ENCODE results near the gene A4GALT.
A peak's percentile ranks its signal among the peaks of the same experiment; 100 is the strongest.
"Not testable (repeated sequence)": the region's sequence is repeated elsewhere in the genome, so short reads cannot be mapped to it uniquely, and the experiment has no call there.

The A4GALT gene

GRCh38 chr22:42682113-42682851, 38.4 kb downstream of the A4GALT start:
- DNase-seq (ENCODE audit: low spot score), result no peak

GRCh38 chr22:42680648-42681047, 40.0 kb downstream of the A4GALT start:
- no peak for DNase-seq (ENCODE audit: low spot score)

DNA sequence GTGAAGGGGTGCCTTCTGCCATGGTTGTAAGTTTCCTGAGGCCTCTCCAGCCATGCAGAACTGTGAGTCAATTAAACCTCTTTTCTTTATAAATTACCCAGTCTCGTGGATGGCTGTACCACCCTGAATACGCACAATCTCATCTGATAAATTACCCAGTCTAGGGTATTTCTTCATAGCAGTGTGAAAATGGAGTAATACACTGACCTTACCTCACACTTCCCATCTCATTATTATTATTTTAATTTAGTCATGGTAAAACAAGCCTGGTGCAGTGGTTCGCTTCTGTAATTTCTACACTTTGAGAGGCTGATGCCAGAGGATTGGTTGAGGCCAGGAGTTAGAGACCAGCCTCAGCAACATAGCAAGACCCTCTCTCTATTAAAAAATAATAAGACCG, 41.0 kb downstream of the A4GALT start:
- no peak for DNase-seq (ENCODE audit: low spot score)

DNA sequence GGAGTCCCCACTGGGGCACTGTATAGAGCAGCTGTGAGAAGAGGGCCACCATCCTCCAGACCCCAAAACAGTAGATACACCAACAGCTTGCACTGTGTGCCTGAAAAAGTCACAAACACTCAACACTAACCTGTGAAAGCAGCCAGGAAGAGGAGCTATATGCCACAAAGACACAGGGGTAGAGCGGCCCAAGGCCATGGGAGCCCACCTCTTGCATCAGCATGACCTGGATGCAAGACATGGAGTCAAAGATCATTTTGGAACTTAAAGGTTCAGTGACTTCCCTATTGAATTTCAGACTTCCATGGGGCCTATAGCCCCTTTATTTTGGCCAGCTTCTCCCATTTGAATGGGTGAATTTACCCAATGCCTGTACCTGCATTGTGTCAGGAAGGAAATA, 41.8 kb downstream of the A4GALT start:
- DNase-seq (ENCODE audit: low spot score), result no peak

GRCh38 chr22:42677936-42678335, 42.7 kb downstream of the A4GALT start:
- DNase-seq (ENCODE audit: low spot score), result not testable (repeated sequence)

DNA sequence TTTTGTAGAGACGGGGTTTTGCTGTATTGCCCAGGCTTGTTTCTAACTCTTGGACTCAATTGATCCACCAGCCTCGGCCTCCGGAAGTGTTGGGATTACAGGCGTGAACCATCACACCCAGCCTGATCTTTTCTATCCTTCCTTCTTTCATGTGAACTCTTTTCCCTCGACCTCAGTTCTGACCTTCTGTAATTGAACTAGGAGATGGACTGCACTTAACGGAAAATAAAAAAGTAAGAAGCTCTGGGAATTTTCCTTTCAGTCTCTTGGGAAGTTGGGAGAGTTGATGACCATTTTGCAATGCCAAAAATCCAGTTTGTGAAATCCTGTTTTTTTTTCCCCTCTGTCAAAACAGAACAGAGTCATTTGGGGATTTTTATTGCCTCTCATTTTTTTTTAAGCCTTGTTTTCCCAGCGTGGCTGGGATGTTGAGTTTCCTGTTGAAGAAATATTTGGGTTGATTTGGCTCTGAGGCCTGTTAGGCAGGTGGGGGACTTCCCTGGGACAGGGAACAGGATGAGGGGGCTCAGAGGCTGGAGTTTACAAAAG, 44.5 kb downstream of the A4GALT start:
- no peak for DNase-seq (ENCODE audit: low spot score)

DNA sequence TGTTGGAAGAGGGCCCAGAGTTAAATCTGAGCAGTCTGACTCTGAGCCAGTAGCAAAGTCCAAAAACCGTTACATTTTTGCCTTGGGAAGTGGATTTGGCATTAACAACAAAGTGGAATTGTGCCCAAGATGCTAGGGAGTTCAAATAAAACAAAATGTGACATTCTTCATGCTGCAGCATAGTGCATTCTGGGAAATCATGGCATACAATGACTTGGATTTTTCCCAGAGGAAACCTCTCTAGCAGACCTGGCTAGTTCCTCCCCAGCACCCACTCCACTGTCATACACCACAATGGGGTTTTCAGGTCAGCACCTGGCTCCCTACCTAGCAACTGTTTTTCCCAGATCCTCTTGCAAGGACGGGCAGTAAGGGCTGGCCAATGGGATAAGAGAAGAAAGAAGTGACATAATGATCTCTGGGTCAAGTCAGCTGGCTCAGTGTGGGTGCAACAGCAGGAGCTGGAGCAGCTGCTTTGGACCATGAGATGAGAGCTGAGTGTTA, 46.7 kb downstream of the A4GALT start:
- DNase-seq (ENCODE audit: low spot score), result no peak

DNA sequence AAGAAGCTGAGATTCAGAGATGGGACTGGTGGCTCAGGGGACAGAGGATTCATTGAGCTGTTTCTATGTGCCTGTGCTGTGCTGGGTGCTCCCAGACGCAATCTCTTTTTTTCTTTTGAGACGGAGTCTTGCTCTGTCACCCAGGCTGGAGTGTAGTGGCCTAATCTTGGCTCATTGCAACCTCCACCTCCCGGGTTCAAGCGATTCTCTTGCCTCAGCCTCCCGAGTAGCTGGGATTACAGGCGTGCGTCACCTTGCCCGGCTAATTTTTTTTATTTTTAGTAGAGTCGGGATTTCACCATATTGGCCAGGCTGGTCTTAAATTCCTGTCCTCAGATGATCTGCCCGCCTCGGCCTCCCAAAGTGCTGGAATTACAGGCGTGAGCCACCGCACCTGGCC, 47.6 kb downstream of the A4GALT start:
- not testable (repeated sequence) for DNase-seq (ENCODE audit: low spot score)

- DNase-seq (ENCODE audit: low spot score), result no peak
These were observed 49.6 kb downstream of the A4GALT start for GRCh38 chr22:42670921-42671709.

- no peak for DNase-seq (ENCODE audit: low spot score)
These were observed 50.6 kb downstream of the A4GALT start for GRCh38 chr22:42670046-42670445.

DNA sequence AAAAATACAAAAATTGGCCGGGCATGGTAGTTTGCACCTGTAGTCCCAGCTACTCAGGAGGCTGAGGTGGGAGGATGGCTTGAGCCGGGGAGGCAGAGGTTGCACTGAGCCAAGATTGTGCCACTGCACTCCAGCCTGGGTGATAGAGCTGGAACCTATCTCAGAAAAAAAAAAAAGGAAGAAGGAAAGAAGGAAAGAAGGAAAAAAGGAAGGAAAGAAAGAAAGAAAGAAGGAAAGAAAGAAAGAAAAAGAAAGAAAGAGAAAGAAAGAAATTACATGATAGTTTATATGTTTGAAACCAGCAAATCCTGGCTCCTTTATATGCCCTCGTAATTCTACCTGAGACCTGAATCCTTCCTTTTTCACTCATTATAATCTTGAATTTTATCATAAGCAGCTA, 54.3 kb downstream of the A4GALT start:
- not testable (repeated sequence) for DNase-seq (ENCODE audit: low spot score)

GRCh38 chr22:42664976-42665831, 55.5 kb downstream of the A4GALT start:
- DNase-seq (ENCODE audit: low spot score), result no peak

DNA sequence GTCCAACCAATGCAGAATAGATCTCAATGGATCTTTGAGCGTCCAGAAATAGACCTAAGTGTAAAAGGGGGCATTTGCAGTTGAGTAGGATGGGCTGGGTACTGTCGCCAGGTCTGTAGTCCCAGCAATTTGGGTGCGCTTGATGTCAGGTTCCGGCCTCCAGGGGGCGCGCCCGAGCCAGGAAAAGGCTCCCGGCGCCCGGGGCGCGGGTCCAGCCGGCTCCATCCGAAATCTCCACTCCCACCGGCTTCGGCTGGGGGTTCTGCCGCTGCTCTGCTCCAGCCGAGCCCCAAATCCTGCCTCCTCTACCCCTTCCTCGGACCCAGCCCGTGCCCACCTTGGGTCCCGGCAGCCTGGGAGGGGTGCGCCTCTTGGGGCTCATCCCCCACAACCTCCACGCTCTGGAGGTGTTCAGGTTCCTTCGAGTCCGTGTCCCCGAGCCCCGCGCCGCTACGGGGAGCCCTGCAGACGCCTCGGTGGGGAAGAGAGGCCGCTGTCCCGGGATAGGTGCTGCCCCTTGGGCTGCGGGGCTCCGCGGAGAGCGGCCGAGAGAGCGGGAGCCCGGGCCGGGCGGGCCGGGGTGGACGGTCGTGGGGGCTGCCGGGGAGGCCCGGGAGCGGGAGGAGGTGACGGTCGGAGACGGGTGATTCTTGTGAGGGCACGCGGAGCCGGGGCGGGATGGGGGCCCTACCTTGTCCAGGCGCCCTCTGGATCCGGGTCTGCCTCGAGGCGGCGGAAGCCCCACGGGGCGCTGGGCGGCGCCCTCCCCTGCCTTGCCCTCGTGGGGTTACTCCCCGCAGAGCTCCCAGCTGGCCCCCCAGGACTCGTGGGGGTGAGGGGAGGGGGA, 58.5 kb downstream of the A4GALT start:
- DNase-seq (ENCODE audit: low spot score), result peak; percentile 78

DNA sequence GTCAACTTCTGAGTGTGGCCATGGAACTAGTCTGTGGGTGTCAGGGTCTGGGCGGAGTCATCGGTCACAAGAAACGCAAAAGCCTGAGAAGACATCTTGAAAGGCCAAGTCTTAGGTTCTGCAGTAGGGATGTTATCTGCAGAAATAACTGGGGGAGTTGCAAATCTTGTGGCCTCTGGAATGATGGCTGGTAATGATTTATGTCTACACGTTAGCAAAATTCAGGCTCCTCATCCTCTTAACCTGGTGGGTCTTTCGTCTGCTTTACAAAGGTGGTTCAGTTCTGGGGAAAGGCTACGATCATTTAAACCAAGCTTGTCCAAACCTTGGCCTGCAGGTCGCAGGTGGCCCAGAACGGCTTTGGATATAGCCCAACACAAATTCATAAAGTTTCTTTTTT, 64.1 kb downstream of the A4GALT start:
- DNase-seq (ENCODE audit: low spot score), result no peak

- DNase-seq (ENCODE audit: low spot score), result no peak
These were observed 65.0 kb downstream of the A4GALT start for GRCh38 chr22:42655693-42656092.

- no peak for DNase-seq (ENCODE audit: low spot score)
These were observed 66.1 kb downstream of the A4GALT start for GRCh38 chr22:42654436-42655073.

GRCh38 chr22:42653999-42654398, 66.7 kb downstream of the A4GALT start:
- DNase-seq (ENCODE audit: low spot score), result no peak

DNA sequence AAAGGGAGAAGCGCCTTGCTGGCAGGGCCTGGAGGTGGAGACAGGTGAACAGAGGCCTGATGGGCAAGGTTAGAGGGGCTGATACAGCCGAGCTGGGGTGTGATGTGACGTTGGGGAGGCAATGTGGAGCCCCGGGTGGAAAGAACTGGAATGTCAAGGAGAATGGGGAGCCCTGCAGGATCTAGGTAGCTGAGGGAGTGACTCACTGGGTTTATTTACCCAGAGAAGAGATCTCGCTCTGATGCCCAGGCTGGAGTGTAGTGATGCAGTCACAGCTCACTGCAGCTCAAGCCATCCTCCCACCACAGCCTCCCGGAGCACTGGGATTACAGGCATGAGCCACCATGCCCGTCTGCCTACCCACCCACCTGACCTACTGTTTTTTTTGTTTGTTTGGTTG, 69.5 kb downstream of the A4GALT start:
- DNase-seq (ENCODE audit: low spot score), result no peak

DNA sequence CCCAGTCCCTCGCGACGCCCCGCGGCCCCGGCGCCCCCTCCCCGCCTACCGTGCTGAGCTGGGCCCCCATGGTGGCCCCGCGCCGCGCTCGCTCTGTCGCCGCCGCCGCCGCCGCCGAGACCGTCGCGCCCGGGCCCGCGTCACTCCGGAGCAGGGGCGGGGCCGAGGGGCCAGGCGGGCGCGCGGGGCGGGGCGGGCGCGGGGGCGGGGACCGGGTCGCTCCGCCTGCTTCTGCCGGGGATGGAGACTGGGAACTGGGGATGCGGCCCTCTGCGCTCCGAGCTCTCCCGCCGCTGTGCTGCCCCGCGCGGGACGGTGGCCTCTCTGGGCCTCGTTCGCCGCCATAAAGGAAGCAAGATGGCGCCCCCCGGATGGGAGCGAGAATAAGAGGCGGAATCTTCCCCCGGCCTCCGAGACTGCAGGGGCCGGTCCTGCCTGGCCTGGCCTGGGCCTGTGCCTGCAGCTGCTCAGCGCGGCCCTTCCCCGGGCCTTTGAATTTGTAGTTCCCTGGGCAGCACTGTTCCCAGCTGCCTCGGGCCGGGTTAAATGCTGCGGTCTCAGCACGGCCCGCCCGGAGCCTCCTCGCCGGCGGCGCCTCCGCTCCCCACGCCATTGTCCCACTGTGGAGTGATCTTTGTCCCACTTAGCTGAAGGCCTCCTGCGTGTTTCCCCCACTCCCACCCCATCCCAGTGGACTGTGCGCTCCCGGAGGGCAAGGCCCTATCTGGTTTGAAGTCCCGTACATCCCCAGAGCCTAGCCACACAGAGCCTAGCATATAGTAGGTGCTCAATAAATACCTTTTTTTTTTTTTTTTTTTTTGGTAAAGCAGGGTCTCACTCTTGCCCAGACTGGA, 71.2 kb downstream of the A4GALT start, which contains the start of gene CYB5R3:
TSS of gene CYB5R3 (minus strand) at position 147 of the 854 bp plus-strand sequence. CDS start at position 70, 77 bp downstream.
- peak; percentile 67 for DNase-seq (ENCODE audit: low spot score)

Data from CD4-positive, alpha-beta T cell treated with Interleukin-15 for 4 hours (primary cell).